ENCODE data around the gene OR11L1. TPM values are rescaled to one million over a fixed set of nuclear protein-coding genes. Genes with fewer than 3 reads are reported as not detected.

OR11L1 gene, protein sequence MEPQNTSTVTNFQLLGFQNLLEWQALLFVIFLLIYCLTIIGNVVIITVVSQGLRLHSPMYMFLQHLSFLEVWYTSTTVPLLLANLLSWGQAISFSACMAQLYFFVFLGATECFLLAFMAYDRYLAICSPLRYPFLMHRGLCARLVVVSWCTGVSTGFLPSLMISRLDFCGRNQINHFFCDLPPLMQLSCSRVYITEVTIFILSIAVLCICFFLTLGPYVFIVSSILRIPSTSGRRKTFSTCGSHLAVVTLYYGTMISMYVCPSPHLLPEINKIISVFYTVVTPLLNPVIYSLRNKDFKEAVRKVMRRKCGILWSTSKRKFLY
- total RNA-seq, result not detected

DNA sequence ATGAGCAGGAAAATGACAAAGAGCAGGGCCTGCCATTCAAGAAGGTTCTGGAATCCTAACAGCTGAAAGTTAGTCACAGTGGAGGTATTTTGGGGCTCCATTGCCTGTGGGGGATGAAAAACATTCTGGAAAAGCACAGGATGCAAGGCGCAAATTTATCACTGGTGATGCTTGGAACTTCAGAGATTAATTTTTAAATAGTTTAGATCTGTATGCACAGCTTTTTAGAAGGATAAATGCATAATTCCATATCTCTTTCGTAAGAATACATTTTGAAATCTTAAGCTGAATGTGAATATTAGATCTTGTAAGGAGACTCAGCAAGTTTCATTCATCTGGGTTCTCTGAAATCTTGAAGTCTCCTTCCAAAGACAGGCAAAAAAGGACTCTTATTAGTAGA is at the start of gene OR11L1:
Gene OR11L1, minus strand, starts transcription at position 101 of the 400 bp plus-strand sequence. Its CDS starts 0 bp downstream, at position 101.

DNA sequence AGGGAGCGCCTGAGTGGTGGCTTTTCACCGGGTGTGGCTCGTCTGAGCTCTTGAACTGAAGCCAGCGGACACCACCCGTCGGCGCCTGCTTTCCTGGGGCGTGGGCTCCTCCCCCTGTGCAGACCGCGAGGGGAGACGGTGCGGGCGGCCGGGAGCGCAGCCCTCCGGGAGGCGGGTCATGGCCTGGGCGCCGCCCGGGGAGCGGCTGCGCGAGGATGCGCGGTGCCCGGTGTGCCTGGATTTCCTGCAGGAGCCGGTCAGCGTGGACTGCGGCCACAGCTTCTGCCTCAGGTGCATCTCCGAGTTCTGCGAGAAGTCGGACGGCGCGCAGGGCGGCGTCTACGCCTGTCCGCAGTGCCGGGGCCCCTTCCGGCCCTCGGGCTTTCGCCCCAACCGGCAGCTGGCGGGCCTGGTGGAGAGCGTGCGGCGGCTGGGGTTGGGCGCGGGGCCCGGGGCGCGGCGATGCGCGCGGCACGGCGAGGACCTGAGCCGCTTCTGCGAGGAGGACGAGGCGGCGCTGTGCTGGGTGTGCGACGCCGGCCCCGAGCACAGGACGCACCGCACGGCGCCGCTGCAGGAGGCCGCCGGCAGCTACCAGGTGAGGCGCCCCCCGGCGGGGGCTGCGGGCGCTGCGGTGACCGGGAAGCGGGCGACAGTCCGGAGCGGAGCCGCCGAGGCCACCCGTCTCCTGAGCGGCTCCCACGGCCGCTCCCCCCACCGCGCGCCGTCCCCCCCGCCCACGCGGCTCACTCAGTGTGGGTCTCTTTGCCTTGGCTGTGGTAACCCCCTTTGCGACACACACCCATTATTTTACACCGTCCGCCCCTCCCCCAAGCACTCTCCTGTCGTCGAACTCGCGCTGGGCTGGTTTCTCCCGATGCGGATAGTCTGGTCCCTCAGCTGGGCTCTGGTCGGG is 15.6 kb upstream of the OR11L1 start, which contains the start of gene TRIM58:
Gene TRIM58, plus strand, starts transcription at position 119 of the 916 bp plus-strand sequence. Its CDS starts 60 bp downstream, at position 179.

DNA sequence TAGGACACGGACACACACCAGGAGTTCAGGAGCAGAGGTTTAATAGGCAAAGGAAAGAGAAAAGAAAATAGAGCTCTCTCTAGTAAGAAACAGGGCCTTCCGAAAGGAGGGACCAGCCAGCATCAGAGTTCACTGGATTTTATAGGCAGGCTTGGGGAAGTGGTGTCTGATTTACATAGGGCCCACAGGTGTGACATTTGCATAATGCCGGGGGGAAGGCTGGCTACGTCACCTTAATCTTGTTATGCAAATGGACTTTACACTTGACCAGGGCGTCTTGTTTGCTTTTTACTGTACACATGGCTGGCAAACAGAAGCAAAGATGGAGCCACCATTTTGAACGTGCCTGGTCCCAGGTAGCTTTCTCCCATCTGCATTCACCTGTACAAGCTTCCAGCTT is 17.7 kb downstream of the OR11L1 start, which contains the start of gene OR14A16:
Gene OR14A16, minus strand, starts transcription at position 97 of the 400 bp plus-strand sequence. CDS start 8,390 bp downstream, outside the sequence.

Other genes starting within 250 kb of the OR11L1 start
- gene OR2G3, start 236.3 kb downstream of the OR11L1 start, total RNA-seq, result not detected
- not detected for gene OR13G1, start 162.2 kb downstream of the OR11L1 start, total RNA-seq
- not detected for gene OR6F1, start 125.2 kb downstream of the OR11L1 start, total RNA-seq
- not detected for gene OR14K1, start 103.3 kb downstream of the OR11L1 start, total RNA-seq
- not detected for gene OR14A2, start 93.8 kb downstream of the OR11L1 start, total RNA-seq
- not detected for gene OR1C1, start 81.3 kb downstream of the OR11L1 start, total RNA-seq
- gene OR14A16, start 17.8 kb downstream of the OR11L1 start, total RNA-seq, result not detected
- 7.0 TPM for gene TRIM58, start 15.3 kb upstream of the OR11L1 start, total RNA-seq
- 0.44 TPM for gene OR2W3, start 53.7 kb upstream of the OR11L1 start, total RNA-seq
- gene OR2T8, start 78.4 kb upstream of the OR11L1 start, total RNA-seq, result not detected
- not detected for gene OR2AJ1, start 83.0 kb upstream of the OR11L1 start, total RNA-seq
- gene OR2L8, start 107.0 kb upstream of the OR11L1 start, total RNA-seq, result not detected
- gene OR2AK2, start 123.3 kb upstream of the OR11L1 start, total RNA-seq, result not detected
- gene OR2L5, start 171.8 kb upstream of the OR11L1 start, total RNA-seq, result 0.44 TPM
- gene OR2L2, start 188.2 kb upstream of the OR11L1 start, total RNA-seq, result 0.88 TPM
- gene OR2L3, start 204.9 kb upstream of the OR11L1 start, total RNA-seq, result 0.33 TPM

Data from camera-type eye (tissue), 1 donor.